K562 (cell line): ENCODE results near the gene CLCN2. TPM values are rescaled to one million over a fixed set of nuclear protein-coding genes. Genes with fewer than 3 reads are reported as not detected.

Experiments
- ARID2 ChIP-seq: fragments of 450-650 bp; IDR thresholded peaks from 2 replicates; pipeline ENCODE4 v1.6.1; 2017; ENCODE audit warnings: antibody characterized with exemption, mild to moderate bottlenecking
- DPF2 ChIP-seq: fragments of 450-650 bp; IDR thresholded peaks from 2 replicates; pipeline ENCODE4 v1.6.1; 2016
- EWSR1 ChIP-seq: fragments of 450-650 bp; IDR thresholded peaks from 2 replicates; pipeline ENCODE4 v1.6.1; 2018; ENCODE audit warnings: borderline replicate concordance, mild to moderate bottlenecking, low read depth, moderate library complexity; ENCODE audit not compliant: partially characterized antibody
- MTF1 ChIP-seq: fragments of 250-450 bp; sonication (Bioruptor Pico); IDR thresholded peaks from 2 replicates; pipeline ENCODE4 v1.9.0; 2021; ENCODE audit warnings: moderate library complexity, mild to moderate bottlenecking, inconsistent platforms, borderline replicate concordance
- NRF1 ChIP-seq, 2 experiments: fragments of 450-650 bp; IDR thresholded peaks in 1 of 2; conservative IDR thresholded peaks in 1 of 2; 2 replicates each; pipeline ENCODE4 v1.6.1; 2014; ENCODE audit warnings: mild to moderate bottlenecking in 2 of 2
- POLR3A ChIP-seq: IDR thresholded peaks from 2 replicates; pipeline ENCODE4 v1.6.1; 2011; ENCODE audit warnings: borderline replicate concordance, mild to moderate bottlenecking, moderate library complexity; ENCODE audit not compliant: insufficient read length, insufficient read depth; ENCODE audit errors: extremely low read depth
- PPARD ChIP-seq: fragments of 250-450 bp; sonication (Bioruptor Pico); IDR thresholded peaks from 2 replicates; pipeline ENCODE4 v1.8.0; 2022; ENCODE audit warnings: inconsistent platforms, mild to moderate bottlenecking, moderate library complexity
- RBFOX2 ChIP-seq: fragments of 200-400 bp; formaldehyde crosslinking; IDR thresholded peaks from 2 replicates; pipeline ENCODE4 v1.6.1; 2017; ENCODE audit warnings: low read depth, mild to moderate bottlenecking, low read length, moderate library complexity
- RFX1 ChIP-seq: fragments of 450-650 bp; IDR thresholded peaks from 2 replicates; pipeline ENCODE4 v1.6.1; 2016; ENCODE audit warnings: mild to moderate bottlenecking, moderate library complexity
- SLC30A9 ChIP-seq: fragments of 250-450 bp; sonication (Bioruptor Pico); IDR thresholded peaks from 2 replicates; pipeline ENCODE4 v1.8.0; 2022; ENCODE audit warnings: mild to moderate bottlenecking, moderate library complexity
- STAT5A ChIP-seq: IDR thresholded peaks from 2 replicates; pipeline ENCODE4 v1.6.1; 2012; ENCODE audit warnings: low read length, inconsistent platforms, borderline replicate concordance
- ZNF311 ChIP-seq: fragments of 250-450 bp; sonication (Bioruptor Pico); IDR thresholded peaks from 2 replicates; pipeline ENCODE4 v1.4.0; 2020; ENCODE audit warnings: mild to moderate bottlenecking, moderate library complexity
- ZNF384 ChIP-seq: IDR thresholded peaks from 2 replicates; pipeline ENCODE4 v1.6.1; 2012; ENCODE audit warnings: low read depth, low read length, improper control_type of control experiment
- ZNF507 ChIP-seq: conservative IDR thresholded peaks from 2 replicates; pipeline ENCODE4 v1.6.1; 2017; ENCODE audit warnings: missing genetic modification characterization, missing compliant biosample characterization
- ZNF586 ChIP-seq: fragments of 450-650 bp; formaldehyde crosslinking; conservative IDR thresholded peaks from 2 replicates; pipeline ENCODE4 v1.4.0; 2020; ENCODE audit warnings: mild to moderate bottlenecking, moderate library complexity
- polyA plus RNA-seq, 8 experiments: library from polyadenylated mRNA; depleted of rRNA in 4 of 8; stranded (reverse) in 5 of 8; unstranded in 3 of 8; fragments of >200 nt; fragmentation: Nextera tagmentation in 2 of 8; fragmentation: Illumina TruSeq in 1 of 8; extraction: Ambion mirVana in 2 of 8; extraction: Trizol in 1 of 8; gene quantifications; 2 replicates each; pipeline versions ENCODE4 v1.2.1 to v1.2.3, GENCODE V29; 2011 to 2014; ENCODE audit warnings: inconsistent platforms in 1 of 8, missing spikeins in 1 of 8
- total RNA-seq, 7 experiments: library from RNA; depleted of rRNA in 6 of 7; stranded (reverse); fragments of >200 nt in 6 of 7; fragmentation: Illumina TruSeq in 2 of 7; extraction: Trizol in 2 of 7; gene quantifications; 2 replicates each; pipeline versions ENCODE4 v1.2.1 to v1.2.3, GENCODE V29; 2011 to 2021; ENCODE audit warnings: low replicate concordance in 1 of 7
- TF ChIP-seq, protein P1 (sequence below): fragments of 450-650 bp; formaldehyde crosslinking; IDR thresholded peaks from 2 replicates; pipeline ENCODE4 v1.4.0; 2020; ENCODE audit warnings: mild to moderate bottlenecking
- TF ChIP-seq, protein P2 (sequence below): fragments of 450-650 bp; IDR thresholded peaks from 2 replicates; pipeline ENCODE4 v1.7.0; 2016; ENCODE audit warnings: borderline replicate concordance
- TF ChIP-seq, protein P3 (sequence below): fragments of 250-450 bp; sonication (Bioruptor Pico); IDR thresholded peaks from 2 replicates; pipeline ENCODE4 v1.4.0; 2020; ENCODE audit warnings: borderline replicate concordance

The CLCN2 gene
- total and polyA plus RNA-seq, 9 of the 15 experiments (the other 6 are each of a cell fraction or from before 2014, with no cell fraction given), result 0.10 to 14.0 (median 6.9) TPM

DNA sequence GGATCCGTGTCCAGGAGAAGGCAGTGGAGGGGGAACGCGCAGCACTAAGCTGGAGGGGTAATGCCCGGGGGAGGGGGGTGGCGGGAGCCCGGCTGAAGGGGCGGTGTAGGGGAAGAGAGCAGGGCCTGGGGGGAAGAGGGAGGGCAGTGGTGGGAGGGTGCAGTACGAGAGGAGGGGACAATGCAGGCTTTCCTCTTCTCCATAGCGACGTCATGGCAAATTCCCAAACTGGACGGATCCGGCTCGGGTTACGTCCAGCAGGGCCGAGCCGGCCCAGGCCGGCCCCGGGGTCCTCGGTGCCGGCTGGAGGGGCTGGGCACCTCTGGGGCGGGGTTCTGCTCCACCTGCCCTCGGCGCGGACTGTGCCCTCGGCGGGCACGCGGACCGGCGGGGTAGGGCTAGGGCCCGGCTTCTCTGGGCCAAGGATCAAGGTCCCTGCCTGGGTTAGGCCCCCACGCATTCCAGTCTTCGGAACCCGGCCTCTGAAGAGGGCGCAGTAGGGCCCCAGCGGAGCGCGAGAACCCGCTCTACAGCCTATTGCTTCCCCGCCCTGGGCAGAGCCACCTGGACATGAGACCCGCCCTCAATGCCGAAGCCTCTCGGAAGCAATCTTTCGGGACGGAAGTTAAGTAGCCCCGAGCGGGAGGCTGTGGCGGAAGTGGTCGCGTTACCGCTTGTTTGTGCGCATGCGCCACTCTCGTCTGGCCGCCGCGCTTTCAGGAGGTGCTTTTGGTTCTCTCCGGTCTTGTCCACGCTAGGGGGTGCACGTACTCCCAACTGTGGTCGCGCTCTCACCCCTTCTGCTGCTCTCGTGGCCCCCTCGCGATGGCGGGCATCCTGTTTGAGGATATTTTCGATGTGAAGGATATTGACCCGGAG is 1.5 kb upstream of the CLCN2 start (continued):
- TF ChIP-seq, protein P1, sequence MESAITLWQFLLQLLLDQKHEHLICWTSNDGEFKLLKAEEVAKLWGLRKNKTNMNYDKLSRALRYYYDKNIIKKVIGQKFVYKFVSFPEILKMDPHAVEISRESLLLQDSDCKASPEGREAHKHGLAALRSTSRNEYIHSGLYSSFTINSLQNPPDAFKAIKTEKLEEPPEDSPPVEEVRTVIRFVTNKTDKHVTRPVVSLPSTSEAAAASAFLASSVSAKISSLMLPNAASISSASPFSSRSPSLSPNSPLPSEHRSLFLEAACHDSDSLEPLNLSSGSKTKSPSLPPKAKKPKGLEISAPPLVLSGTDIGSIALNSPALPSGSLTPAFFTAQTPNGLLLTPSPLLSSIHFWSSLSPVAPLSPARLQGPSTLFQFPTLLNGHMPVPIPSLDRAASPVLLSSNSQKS (CRISPR knock-in tag), result 0 out of 2 replicates have a peak, but pooled peaks have one; percentile 44
- TF ChIP-seq ARID2 (no peak), ZNF384 (no peak), ZNF586 (no peak), SLC30A9 (no peak), RBFOX2 (peak; percentile 91), MTF1 (CRISPR knock-in tag) (no peak), STAT5A (no peak; the same call in 1 of the 2 replicates), RFX1 (no peak), ZNF311 (0 out of 2 replicates have a peak, but pooled peaks have one; percentile 31), PPARD (CRISPR knock-in tag) (no peak), DPF2 (peak; percentile 42; the same call in 1 of the 2 replicates), POLR3A (no peak), ZNF507 (tag) (no peak), EWSR1 (no peak), NRF1 (conservative IDR thresholded peaks at IDR 0.05 in 1 of 2, IDR thresholded peaks at IDR 0.05 in 1 of 2) (peak; percentile 97 to 98)
- TF ChIP-seq, protein P2, sequence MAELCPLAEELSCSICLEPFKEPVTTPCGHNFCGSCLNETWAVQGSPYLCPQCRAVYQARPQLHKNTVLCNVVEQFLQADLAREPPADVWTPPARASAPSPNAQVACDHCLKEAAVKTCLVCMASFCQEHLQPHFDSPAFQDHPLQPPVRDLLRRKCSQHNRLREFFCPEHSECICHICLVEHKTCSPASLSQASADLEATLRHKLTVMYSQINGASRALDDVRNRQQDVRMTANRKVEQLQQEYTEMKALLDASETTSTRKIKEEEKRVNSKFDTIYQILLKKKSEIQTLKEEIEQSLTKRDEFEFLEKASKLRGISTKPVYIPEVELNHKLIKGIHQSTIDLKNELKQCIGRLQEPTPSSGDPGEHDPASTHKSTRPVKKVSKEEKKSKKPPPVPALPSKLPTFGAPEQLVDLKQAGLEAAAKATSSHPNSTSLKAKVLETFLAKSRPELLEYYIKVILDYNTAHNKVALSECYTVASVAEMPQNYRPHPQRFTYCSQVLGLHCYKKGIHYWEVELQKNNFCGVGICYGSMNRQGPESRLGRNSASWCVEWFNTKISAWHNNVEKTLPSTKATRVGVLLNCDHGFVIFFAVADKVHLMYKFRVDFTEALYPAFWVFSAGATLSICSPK, result no peak
- TF ChIP-seq, protein P3, sequence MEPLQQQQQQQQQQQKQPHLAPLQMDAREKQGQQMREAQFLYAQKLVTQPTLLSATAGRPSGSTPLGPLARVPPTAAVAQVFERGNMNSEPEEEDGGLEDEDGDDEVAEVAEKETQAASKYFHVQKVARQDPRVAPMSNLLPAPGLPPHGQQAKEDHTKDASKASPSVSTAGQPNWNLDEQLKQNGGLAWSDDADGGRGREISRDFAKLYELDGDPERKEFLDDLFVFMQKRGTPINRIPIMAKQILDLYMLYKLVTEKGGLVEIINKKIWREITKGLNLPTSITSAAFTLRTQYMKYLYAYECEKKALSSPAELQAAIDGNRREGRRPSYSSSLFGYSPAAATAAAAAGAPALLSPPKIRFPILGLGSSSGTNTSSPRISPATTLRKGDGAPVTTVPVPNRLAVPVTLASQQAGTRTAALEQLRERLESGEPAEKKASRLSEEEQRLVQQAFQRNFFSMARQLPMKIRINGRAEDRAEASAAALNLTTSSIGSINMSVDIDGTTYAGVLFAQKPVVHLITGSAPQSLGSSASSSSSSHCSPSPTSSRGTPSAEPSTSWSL (CRISPR knock-in tag), result no peak
